H9 (cell line): ENCODE results near the gene INHBC. TPM values are rescaled to one million over a fixed set of nuclear protein-coding genes. Genes with fewer than 3 reads are reported as not detected.
"Not testable (repeated sequence)": the region's sequence is repeated elsewhere in the genome, so short reads cannot be mapped to it uniquely, and the experiment has no call there.

Experiments used
- DNase-seq: peaks from one replicate; pipeline ENCODE4 v3.0.0-alpha.2; 2017
- H2AFZ ChIP-seq: one replicate; pipeline ENCODE4 v1.6.1; 2013; ENCODE audit warnings: mild to moderate bottlenecking, low read length, control low read depth, moderate library complexity
- H2AK5ac ChIP-seq: 2 replicates; pipeline ENCODE4 v1.6.1; 2013; ENCODE audit warnings: low read length, control low read depth, mixed read lengths; ENCODE audit not compliant: insufficient read length
- H2BK120ac ChIP-seq: one replicate; pipeline ENCODE4 v1.6.1; 2013; ENCODE audit warnings: low read depth, mild to moderate bottlenecking, low read length, control low read depth, inconsistent platforms; ENCODE audit not compliant: poor library complexity, severe bottlenecking
- H2BK12ac ChIP-seq: 2 replicates; pipeline ENCODE4 v1.6.1; 2013; ENCODE audit warnings: low read length, control low read depth, mixed read lengths, low read depth; ENCODE audit not compliant: insufficient read length
- H2BK15ac ChIP-seq: 2 replicates; pipeline ENCODE4 v1.6.1; 2013; ENCODE audit warnings: low read depth, low read length, control low read depth
- H2BK20ac ChIP-seq: one replicate; pipeline ENCODE4 v1.6.1; 2013; ENCODE audit warnings: low read depth, mild to moderate bottlenecking, low read length, control low read depth, inconsistent platforms; ENCODE audit not compliant: poor library complexity, severe bottlenecking
- H2BK5ac ChIP-seq: 2 replicates; pipeline ENCODE4 v1.6.1; 2013; ENCODE audit warnings: low read length, control low read depth, mixed read lengths; ENCODE audit not compliant: insufficient read length
- H3K14ac ChIP-seq: 2 replicates; pipeline ENCODE4 v1.6.1; 2013; ENCODE audit warnings: low read length, control low read depth; ENCODE audit not compliant: insufficient read depth
- H3K18ac ChIP-seq: 2 replicates; pipeline ENCODE4 v1.6.1; 2013; ENCODE audit warnings: low read depth, mild to moderate bottlenecking, mixed read lengths, low read length, control low read depth; ENCODE audit not compliant: insufficient read length
- H3K23ac ChIP-seq: 2 replicates; pipeline ENCODE4 v1.6.1; 2013; ENCODE audit warnings: low read length, control low read depth, mixed read lengths, low read depth; ENCODE audit not compliant: insufficient read length
- H3K23me2 ChIP-seq: 2 replicates; pipeline ENCODE4 v1.6.1; 2013; ENCODE audit warnings: low read depth, mild to moderate bottlenecking, mixed read lengths, low read length, control low read depth; ENCODE audit not compliant: insufficient read length, poor library complexity, severe bottlenecking
- H3K27ac ChIP-seq: 2 replicates; pipeline ENCODE4 v1.5.1; 2013; ENCODE audit warnings: low read length, control low read depth, mixed read lengths, low read depth; ENCODE audit not compliant: insufficient read length
- H3K27me3 ChIP-seq: 2 replicates; pipeline ENCODE4 v1.6.1; 2013; ENCODE audit warnings: low read length, control low read depth, inconsistent platforms; ENCODE audit not compliant: insufficient read depth
- H3K4ac ChIP-seq: 2 replicates; pipeline ENCODE4 v1.6.1; 2013; ENCODE audit warnings: low read depth, mild to moderate bottlenecking, control low read depth, inconsistent platforms, low read length, moderate library complexity
- H3K4me1 ChIP-seq: 2 replicates; pipeline ENCODE4 v1.6.1; 2013; ENCODE audit warnings: low read length, control low read depth, inconsistent platforms; ENCODE audit not compliant: insufficient read depth
- H3K4me2 ChIP-seq: 2 replicates; pipeline ENCODE4 v1.6.1; 2013; ENCODE audit warnings: low read length, control low read depth, mixed read lengths; ENCODE audit not compliant: insufficient read length, insufficient read depth
- H3K56ac ChIP-seq: 2 replicates; pipeline ENCODE4 v1.6.1; 2013; ENCODE audit warnings: low read depth, mild to moderate bottlenecking, mixed read lengths, low read length, control low read depth; ENCODE audit not compliant: insufficient read length
- H3K79me1 ChIP-seq: 2 replicates; pipeline ENCODE4 v1.6.1; 2013; ENCODE audit warnings: low read depth, mild to moderate bottlenecking, moderate library complexity, low read length, control low read depth, inconsistent platforms; ENCODE audit not compliant: insufficient read depth, poor library complexity, severe bottlenecking
- H3K79me2 ChIP-seq: 2 replicates; pipeline ENCODE4 v1.6.1; 2013; ENCODE audit warnings: low read length, control low read depth, inconsistent platforms; ENCODE audit not compliant: insufficient read depth
- H3K9ac ChIP-seq: 2 replicates; pipeline ENCODE4 v1.6.1; 2013; ENCODE audit warnings: low read length, control low read depth, mixed read lengths; ENCODE audit not compliant: insufficient read length; ENCODE audit errors: extremely low read depth
- H3K9me3 ChIP-seq: one replicate; pipeline ENCODE4 v1.6.1; 2013; ENCODE audit warnings: low read depth, low read length, inconsistent platforms; ENCODE audit not compliant: control insufficient read depth
- H3T11ph ChIP-seq: one replicate; pipeline ENCODE4 v1.6.1; 2013; ENCODE audit warnings: mild to moderate bottlenecking, low read length, control low read depth, inconsistent platforms
- H4K20me1 ChIP-seq: one replicate; pipeline ENCODE4 v1.6.1; 2013; ENCODE audit not compliant: control insufficient read depth, insufficient read length, insufficient read depth
- H4K5ac ChIP-seq: 2 replicates; pipeline ENCODE4 v1.6.1; 2013; ENCODE audit warnings: low read depth, mild to moderate bottlenecking, mixed read lengths, low read length, control low read depth; ENCODE audit not compliant: insufficient read length
- H4K8ac ChIP-seq: replicated peaks from 2 replicates; pipeline ENCODE4 v1.6.1; 2013; ENCODE audit warnings: low read length, control low read depth, mixed read lengths, low read depth; ENCODE audit not compliant: insufficient read length
- H4K91ac ChIP-seq: 2 replicates; pipeline ENCODE4 v1.6.1; 2013; ENCODE audit warnings: low read depth, mild to moderate bottlenecking, moderate library complexity, mixed read lengths, low read length, control low read depth; ENCODE audit not compliant: insufficient read length
- H3K27ac Mint-ChIP-seq, 3 experiments: 2 replicates in 2 of 3; 3 replicates in 1 of 3; pipeline ENCODE4 v1.8.0; 2020 to 2021; ENCODE audit warnings: mixed read lengths in 3 of 3, mild to moderate bottlenecking in 1 of 3, moderate library complexity in 1 of 3
- H3K27me3 Mint-ChIP-seq: 2 replicates; pipeline ENCODE4 v1.8.0; 2021; ENCODE audit warnings: low read depth, mild to moderate bottlenecking, moderate library complexity, mixed read lengths
- H3K36me3 Mint-ChIP-seq, 3 experiments: 2 replicates in 2 of 3; 3 replicates in 1 of 3; pipeline ENCODE4 v1.8.0; 2020 to 2021; ENCODE audit warnings: low read depth in 3 of 3, mixed read lengths in 3 of 3; ENCODE audit not compliant: insufficient read depth in 1 of 3
- H3K4me1 Mint-ChIP-seq, 2 experiments: 2 replicates each; pipeline ENCODE4 v1.8.0; 2020; ENCODE audit warnings: mixed read lengths in 2 of 2
- H3K4me3 Mint-ChIP-seq, 2 experiments: 2 replicates in 1 of 2; 3 replicates in 1 of 2; pipeline ENCODE4 v1.8.0; 2020 to 2021; ENCODE audit warnings: mild to moderate bottlenecking in 2 of 2, mixed read lengths in 2 of 2, moderate library complexity in 1 of 2
- H3K9me3 Mint-ChIP-seq, 2 experiments: 2 replicates in 1 of 2; 3 replicates in 1 of 2; pipeline ENCODE4 v1.8.0; 2020; ENCODE audit warnings: mild to moderate bottlenecking in 2 of 2, mixed read lengths in 2 of 2, moderate library complexity in 1 of 2
- WGBS: extraction: QIAGEN DNeasy Blood & Tissue Kit; methylation state at CpG from one replicate; pipeline ENCODE4 v1.1.7; 2013; ENCODE audit warnings: missing lambda C conversion rate, low lambda C conversion rate, mixed read lengths; ENCODE audit not compliant: insufficient read length; ENCODE audit errors: extremely low coverage; 5-methylcytosine and 5-hydroxymethylcytosine counted together
- total RNA-seq: library from RNA; stranded (reverse); gene quantifications from 2 replicates; pipeline ENCODE4 v1.2.1, GENCODE V29; 2021
- TF ChIP-seq, protein P1 (sequence below): fragments of 200-600 bp; sonication (generic); conservative IDR thresholded peaks from 3 replicates; pipeline ENCODE4 v1.8.0; 2021; ENCODE audit warnings: antibody characterized with exemption, mild to moderate bottlenecking

Gene INHBC
- total RNA-seq, 1 experiment from 2014 or later = not detected

DNA sequence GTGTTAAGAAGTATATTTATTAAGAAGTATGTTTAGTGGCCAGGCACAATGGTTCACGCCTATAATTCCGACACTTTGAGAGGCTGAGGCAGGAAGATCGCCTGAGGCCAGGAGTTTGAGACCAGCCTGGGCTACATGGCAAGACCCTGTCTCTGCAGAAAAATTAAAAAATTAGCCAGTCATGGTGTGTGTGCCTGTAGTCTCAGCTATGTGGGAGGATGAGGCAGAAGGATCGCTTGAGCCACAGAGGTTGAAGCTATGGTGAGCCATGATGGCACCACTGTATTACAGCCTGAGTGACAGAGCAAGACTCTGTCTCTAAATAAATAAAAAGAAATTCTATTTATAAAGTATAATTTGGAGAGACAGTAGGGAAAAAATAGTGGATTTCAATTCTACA is 24.1 kb upstream of the INHBC start:
- DNase-seq = no peak
- no peak overlapping the region for H3K4ac ChIP-seq
- H3K79me1 ChIP-seq = peaks cover 5% of the 10 kb centered on the region
- WGBS = no CpG with 5 or more reads among the region's 4 CpGs
- no peak overlapping the region for H2BK120ac ChIP-seq
- H3K4me1 ChIP-seq = no peaks in the 10 kb centered on the region
- H3K9me3 ChIP-seq = no peaks in the 10 kb centered on the region
- peaks cover 5 to 10% of the 10 kb centered on the region in 2 experiments for H3K4me1 Mint-ChIP-seq
- H3K27ac Mint-ChIP-seq = peak overlapping the region in 2 of 3 experiments; percentile 44 to 53; a peak in 3 of 7 replicates
- no peak overlapping the region for H3K9ac ChIP-seq
- H2BK5ac ChIP-seq = no peak overlapping the region
- H2BK15ac ChIP-seq = no peak overlapping the region
- no peaks in the 10 kb centered on the region for H4K20me1 ChIP-seq
- H3K23me2 ChIP-seq = no peaks in the 10 kb centered on the region
- no peak overlapping the region for H3K23ac ChIP-seq
- H3K4me2 ChIP-seq = no peak overlapping the region
- TF ChIP-seq, protein P1, sequence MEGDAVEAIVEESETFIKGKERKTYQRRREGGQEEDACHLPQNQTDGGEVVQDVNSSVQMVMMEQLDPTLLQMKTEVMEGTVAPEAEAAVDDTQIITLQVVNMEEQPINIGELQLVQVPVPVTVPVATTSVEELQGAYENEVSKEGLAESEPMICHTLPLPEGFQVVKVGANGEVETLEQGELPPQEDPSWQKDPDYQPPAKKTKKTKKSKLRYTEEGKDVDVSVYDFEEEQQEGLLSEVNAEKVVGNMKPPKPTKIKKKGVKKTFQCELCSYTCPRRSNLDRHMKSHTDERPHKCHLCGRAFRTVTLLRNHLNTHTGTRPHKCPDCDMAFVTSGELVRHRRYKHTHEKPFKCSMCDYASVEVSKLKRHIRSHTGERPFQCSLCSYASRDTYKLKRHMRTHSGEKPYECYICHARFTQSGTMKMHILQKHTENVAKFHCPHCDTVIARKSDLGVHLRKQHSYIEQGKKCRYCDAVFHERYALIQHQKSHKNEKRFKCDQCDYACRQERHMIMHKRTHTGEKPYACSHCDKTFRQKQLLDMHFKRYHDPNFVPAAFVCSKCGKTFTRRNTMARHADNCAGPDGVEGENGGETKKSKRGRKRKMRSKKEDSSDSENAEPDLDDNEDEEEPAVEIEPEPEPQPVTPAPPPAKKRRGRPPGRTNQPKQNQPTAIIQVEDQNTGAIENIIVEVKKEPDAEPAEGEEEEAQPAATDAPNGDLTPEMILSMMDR = no peak
- no peak overlapping the region for H4K8ac ChIP-seq
- no peaks in the 10 kb centered on the region for H3K27me3 ChIP-seq
- no peak overlapping the region for H2AFZ ChIP-seq
- no peaks in the 10 kb centered on the region for H3K36me3 Mint-ChIP-seq
- no peak overlapping the region for H4K91ac ChIP-seq
- H3K14ac ChIP-seq = no peak overlapping the region
- peaks cover 2% of the 10 kb centered on the region; the same call in 1 of the 2 replicates for H3K79me2 ChIP-seq
- H2AK5ac ChIP-seq = no peak overlapping the region
- no peak overlapping the region for H3K27ac ChIP-seq
- no peak overlapping the region for H3K56ac ChIP-seq
- H2BK12ac ChIP-seq = no peak overlapping the region
- no peaks in the 10 kb centered on the region for H3K9me3 Mint-ChIP-seq
- H3K4me3 Mint-ChIP-seq = no peak overlapping the region
- no peak overlapping the region for H3K18ac ChIP-seq
- H2BK20ac ChIP-seq = no peak overlapping the region
- H3K27me3 Mint-ChIP-seq = no peaks in the 10 kb centered on the region
- H4K5ac ChIP-seq = no peak overlapping the region
- no peak overlapping the region for H3T11ph ChIP-seq

DNA sequence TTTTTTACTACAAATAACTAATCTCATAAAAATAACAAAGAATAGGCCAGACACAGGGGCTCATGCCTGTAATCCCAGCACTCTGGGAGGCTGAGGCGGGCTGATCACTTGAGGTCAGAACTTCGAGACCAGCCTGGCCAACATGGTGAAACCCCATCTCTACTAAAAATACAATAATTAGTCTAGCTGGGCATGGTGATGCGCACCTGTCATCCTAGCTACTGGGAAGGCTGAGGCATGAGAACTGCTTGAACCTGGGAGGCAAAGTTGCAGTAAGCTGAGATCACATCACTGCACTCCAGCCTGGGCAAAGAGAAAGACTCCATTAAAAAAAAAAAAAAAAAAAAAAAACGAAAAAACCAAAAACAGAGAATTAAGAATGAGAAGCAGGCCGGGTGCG is 20.4 kb upstream of the INHBC start:
- peaks cover 11 to 15% of the 10 kb centered on the region in 2 experiments for H3K4me1 Mint-ChIP-seq
- H3K23me2 ChIP-seq, H2BK12ac ChIP-seq: not testable (repeated sequence)

More for the DNA sequence above, 20.4 kb upstream of the INHBC start:
- H3K79me1 ChIP-seq, H3K23ac ChIP-seq, H4K5ac ChIP-seq, H3K27ac Mint-ChIP-seq, H3K27me3 ChIP-seq, H3K27ac ChIP-seq, H3K9me3 Mint-ChIP-seq, H2AFZ ChIP-seq, H4K91ac ChIP-seq, H3K18ac ChIP-seq, H3K79me2 ChIP-seq, H3K4me3 Mint-ChIP-seq, H3K4me1 ChIP-seq, H2BK20ac ChIP-seq, H3K9me3 ChIP-seq, H3K14ac ChIP-seq, H4K20me1 ChIP-seq, H2BK15ac ChIP-seq, DNase-seq, H3K27me3 Mint-ChIP-seq, H3K36me3 Mint-ChIP-seq, H2BK5ac ChIP-seq, H3K56ac ChIP-seq, H3K9ac ChIP-seq, H2BK120ac ChIP-seq, H3K4me2 ChIP-seq, H3T11ph ChIP-seq, H2AK5ac ChIP-seq, H3K4ac ChIP-seq, H4K8ac ChIP-seq: not testable (repeated sequence)
- no CpG with 5 or more reads among the region's 6 CpGs for WGBS
